GM19239 (cell line): ENCODE data around the gene FGF10.

Experiments used
- DNase-seq: peaks from one replicate; pipeline ENCODE4 v3.0.0; 2011; ENCODE audit warnings: low spot score; ENCODE audit not compliant: insufficient read length
- FAIRE-seq: peaks from 2 replicates; lab custom pipeline; 2011; peaks lifted over from hg19 to GRCh38; lab: Jason Lieb, UNC

Gene FGF10

GRCh38 chr5:44389090-44389822 is at the start of gene FGF10:
Gene FGF10, minus strand, starts transcription at chr5:44389420. Its CDS starts 738 bp downstream, at chr5:44388682.
- DNase-seq (no peak), FAIRE-seq (no peak)

DNA sequence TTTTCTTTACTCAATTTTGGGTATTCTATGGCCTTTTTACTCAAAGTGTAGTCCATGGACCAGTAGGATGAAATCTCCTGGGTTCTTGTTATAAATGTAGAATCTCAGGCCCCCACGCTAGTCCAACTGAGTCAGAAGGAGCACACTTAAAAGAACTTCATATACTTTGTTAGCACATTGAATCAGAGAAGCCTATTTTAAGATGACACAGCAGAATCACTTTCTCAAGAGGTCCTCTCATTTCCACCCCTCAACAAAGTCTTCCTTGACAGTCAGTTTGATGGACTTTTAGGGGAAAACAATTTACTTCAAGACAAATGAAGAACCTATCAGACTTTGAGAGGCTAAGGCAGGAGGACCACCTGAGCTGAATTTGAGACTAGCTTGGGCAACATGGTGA is 37.7 kb upstream of the FGF10 start:
- DNase-seq (no peak), FAIRE-seq (no peak)

GRCh38 chr5:44412286-44412685 is 23.1 kb upstream of the FGF10 start:
- FAIRE-seq (no peak), DNase-seq (no peak)

DNA sequence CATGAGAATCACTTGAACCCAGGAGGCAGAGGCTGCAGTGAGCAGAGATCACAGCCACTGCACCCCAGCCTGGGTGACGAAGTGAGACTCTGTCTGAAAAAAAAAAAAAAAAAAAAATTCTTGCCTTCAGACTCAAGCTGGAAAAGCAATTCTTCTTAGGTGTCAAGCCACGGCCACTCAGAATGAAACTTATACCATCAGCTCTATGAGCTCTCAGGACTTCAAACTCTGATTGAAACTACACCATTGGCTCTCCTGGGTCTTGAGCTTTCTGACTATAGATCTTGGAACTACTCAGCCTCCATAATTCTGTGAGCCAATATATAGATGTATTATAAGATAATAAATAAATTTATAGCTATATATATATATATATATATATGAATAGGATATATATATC is 12.9 kb upstream of the FGF10 start:
- FAIRE-seq (no peak), DNase-seq (no peak)

GRCh38 chr5:44401611-44402010 is 12.4 kb upstream of the FGF10 start:
- DNase-seq (no peak), FAIRE-seq (no peak)

GRCh38 chr5:44398382-44398781 is 9.2 kb upstream of the FGF10 start:
- no peak for FAIRE-seq
- no peak for DNase-seq

DNA sequence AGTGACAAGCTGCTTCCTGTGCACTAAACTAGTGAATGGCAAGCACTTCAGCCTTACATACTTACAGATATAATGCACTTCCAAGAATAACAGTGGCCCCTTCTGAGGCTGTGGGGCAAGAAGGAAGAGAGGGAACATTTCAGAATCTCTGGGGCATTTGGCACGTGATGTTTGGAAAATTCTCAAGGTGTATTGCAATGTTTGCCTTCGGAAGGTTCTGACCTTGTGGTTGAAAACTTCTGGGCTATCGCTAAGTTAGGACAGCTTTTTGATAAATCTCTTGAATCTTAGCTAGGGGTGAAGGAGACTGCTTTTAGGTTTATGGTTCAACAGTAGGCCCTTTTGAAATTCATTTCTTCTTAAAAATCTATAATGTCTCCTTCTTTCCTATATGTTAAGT is 7.1 kb upstream of the FGF10 start:
- FAIRE-seq: no peak
- DNase-seq: no peak

DNA sequence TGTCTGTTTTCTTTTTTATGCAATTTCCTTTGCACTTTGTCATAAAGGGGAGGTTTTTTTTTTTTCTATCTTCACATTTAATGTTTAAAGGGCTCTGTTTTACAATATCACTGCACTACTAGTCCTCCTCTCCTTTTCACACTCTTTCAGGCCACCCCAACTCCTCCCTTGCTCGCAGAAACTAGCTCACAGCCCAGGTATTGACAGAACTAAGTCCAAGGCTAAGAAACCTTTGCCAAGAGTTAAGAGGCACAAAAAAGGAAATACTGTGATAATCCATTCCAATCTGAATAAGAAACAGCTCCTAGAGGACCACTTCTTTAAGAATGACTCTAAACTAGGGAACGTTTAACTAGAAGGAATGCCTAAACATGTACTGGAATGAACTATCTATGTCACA is 1.1 kb upstream of the FGF10 start:
- no peak for FAIRE-seq
- no peak for DNase-seq

DNA sequence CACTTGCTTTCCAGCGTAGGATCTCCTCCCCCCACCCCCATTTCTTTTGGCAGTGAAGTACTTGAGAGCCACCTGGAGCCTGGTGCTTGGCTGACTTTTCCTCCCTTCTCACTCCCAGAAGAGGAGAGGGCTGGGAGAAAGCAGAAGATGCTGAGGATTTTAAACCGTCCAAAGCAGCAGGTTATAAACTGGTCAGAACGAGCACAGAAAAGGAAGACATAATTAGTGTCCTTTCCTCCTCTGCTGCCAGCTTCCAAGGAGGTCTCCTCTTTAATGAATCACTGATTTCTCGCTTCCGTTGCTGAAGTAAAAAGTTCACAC is 563 bp upstream of the FGF10 start:
- FAIRE-seq: no peak
- DNase-seq: no peak

GRCh38 chr5:44388321-44389089 is 715 bp downstream of the FGF10 start:
- no peak for FAIRE-seq
- no peak for DNase-seq

DNA sequence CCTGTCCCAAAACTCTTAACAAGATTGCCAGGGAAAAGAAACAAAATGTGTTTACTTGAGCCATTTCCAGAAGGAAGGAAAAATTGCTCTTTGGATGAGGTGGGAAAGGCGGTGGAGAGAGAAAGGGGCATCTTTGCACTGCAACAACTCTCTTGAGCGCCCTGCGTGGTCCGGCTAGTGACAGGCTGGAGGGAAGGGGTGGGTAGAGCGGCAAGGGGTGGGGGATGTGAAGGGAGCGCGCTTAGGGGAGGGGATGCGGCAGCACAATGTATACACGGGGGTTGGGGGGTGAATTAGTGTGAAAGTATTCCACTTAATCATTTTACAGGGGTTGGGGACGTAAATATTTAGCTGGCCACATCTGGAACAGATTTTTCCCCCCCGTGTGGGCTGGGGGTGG is 1.3 kb downstream of the FGF10 start:
- no peak for FAIRE-seq
- DNase-seq: no peak

GRCh38 chr5:44387406-44387805 is 1.8 kb downstream of the FGF10 start:
- FAIRE-seq (no peak), DNase-seq (no peak)

- FAIRE-seq (no peak), DNase-seq (no peak)
Measured at GRCh38 chr5:44385291-44385900, 3.8 kb downstream of the FGF10 start.

GRCh38 chr5:44384816-44385215 is 4.4 kb downstream of the FGF10 start:
- FAIRE-seq (no peak), DNase-seq (no peak)

- DNase-seq (no peak), FAIRE-seq (no peak)
Measured at GRCh38 chr5:44382894-44383293, 6.3 kb downstream of the FGF10 start.

- DNase-seq: no peak
- no peak for FAIRE-seq
Measured at GRCh38 chr5:44377057-44377456, 12.2 kb downstream of the FGF10 start.

DNA sequence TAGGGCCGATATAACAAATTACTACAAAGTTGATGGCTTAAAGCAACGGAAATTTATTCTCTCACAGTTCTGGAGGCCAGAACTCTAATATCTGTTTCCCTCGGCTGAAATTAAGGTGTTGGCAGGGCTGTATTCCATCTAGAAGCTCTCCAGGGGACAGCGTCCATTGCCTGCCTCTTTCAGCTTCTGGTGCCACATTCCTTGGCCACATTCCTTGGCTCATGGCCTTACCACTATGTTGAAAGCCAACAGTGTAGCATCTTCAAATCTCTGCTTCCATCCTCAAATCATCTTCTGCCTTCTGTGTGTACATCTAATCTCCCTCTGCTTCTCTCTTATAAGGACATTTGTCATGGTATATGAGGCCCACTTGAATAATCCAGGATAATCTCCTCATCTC is 17.2 kb downstream of the FGF10 start:
- DNase-seq (no peak), FAIRE-seq (no peak)

DNA sequence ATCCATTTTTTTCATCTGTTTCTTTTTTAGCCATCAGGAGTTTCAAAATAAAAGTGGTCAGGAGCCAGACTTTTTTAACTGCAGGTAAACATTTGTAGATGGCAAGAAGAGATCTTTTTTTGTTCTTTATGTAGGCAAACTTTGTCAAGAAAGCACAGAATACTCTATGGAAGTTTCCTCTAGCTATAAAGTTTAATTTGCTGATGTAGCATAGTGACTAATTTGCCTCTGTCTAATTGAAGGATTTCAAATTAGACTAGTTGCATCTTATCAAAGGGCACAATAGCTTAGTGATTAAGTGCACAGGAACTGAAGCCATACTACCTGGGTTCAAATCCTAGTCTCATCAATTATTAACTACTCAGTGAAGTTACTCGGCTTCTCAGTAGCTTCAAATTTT is 22.0 kb downstream of the FGF10 start:
- DNase-seq (no peak), FAIRE-seq (no peak)

DNA sequence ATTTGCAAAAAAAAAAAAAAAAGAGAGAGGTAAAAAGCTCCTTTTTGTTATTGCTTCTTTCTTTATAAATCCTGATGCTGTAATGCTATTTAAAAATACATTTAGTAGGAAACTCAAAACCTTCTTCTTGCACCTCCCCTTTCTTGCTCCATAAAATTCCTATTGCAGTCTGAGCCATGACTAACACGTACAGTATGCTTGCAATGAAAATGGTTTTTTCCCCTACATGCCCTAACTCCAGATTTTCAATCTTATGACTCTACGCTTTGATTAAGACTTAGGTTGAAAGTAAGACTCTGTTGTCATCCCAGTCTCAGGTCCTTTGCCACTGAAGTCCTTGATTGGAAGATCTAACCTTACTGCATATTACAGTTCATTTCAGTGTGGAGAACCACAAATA is 23.9 kb downstream of the FGF10 start:
- DNase-seq: no peak
- FAIRE-seq: no peak

- no peak for DNase-seq
- no peak for FAIRE-seq
Measured at GRCh38 chr5:44364097-44364496, 25.1 kb downstream of the FGF10 start.

DNA sequence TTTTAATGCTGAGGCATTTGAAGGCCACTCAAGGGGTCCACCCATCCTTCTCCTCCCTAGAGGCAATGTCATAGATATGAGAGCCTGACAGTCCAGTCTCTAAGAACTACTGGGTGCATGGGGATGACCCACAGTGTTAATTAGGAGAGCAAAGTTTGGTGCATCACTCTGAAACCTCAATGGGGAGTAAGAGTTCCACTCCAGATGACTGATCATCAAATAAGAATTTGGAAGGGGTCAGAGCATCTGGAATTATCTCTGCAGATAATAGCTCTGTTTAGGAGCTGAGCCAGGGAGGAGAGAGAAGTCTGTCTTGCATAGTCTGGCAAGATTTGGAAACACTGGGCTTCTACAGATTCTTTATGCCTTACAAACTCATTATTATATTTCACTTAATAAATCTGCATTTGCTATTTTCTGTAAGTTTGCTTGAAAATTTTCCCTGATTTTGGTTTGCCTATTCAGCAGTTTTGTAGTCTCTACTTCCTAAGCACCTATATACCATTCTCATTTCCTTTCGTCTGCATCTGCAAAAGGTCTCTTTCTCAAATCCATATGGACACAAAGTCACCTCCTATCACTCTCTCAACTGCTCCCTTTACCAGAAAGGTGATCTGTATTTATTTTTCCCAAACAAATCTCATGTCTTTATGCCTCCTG is 27.7 kb downstream of the FGF10 start:
- FAIRE-seq (no peak), DNase-seq (no peak)
